ENCODE results near the gene FARS2.

Gene FARS2

DNA sequence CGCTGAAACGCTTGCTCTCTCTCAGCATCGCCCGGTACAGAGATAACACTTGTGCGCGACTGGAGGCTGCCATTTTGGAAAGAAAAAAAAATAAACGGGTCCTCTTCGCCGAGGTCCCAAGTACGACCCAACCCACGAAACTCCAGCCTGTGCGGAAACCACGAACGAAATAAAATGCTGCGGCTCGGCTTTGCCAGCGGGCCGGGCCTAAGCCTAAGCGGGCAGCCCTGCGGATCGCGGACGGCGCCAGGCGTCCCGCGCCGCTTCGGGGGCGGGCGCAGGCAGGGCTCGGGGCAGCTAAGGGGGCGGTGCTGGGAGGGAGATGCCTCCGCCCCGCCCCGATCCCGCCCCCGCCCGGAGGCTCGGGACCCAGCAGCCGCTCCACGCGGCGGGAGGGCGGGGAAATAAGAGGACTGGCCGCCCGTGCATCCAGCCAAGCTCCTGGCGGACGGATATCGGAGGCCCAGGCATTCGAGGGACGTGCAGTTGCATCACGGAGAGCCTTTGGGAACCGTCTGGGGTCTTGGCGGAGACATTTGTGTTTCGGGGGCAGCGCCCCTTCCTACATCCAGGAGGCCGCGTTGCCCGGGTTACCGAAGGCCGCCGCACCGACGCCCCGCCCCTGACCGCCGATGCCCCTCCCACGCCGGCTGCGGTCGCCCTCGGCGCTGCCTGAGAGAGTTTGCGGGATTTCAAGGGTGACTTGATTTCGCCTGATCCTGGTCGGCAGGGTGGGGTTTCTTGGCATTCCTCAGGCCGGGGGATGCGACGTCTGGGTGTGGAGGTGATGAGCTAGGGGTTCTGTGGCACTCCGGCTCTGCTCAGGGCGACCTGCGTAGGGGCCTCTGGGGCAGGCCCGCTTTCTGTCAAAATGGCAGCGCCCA is at the start of gene FARS2, which contains the start of gene LYRM4:
TSS of gene FARS2 (plus strand) at position 853 of the 884 bp plus-strand sequence.
TSS of gene LYRM4 (minus strand) at position 290 of the 884 bp plus-strand sequence. CDS start at position 73, 217 bp downstream.
- DNase-seq (ENCODE audit: low spot score), result peak; percentile 93
- no peak for FAIRE-seq

DNA sequence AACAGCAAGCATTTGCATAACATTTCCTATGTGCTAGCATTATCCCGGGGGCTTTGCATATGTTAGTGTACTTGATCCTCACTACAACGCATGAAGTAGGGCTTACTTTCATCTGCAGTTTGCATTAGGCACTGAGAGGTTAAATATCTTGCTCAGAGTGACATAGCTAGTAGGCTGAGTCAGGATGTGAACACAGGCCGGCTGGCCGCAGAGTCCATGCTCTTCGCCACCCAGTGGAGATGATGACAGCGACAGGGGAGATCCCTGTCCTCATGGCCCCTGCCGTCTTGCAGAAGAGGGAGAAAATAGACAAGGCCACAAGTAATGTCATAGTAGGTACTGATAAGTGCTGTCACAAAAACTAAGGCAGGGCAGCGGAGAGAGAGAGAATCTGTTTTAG is 47.5 kb upstream of the FARS2 start:
- DNase-seq (ENCODE audit: low spot score) (no peak), FAIRE-seq (no peak)

DNA sequence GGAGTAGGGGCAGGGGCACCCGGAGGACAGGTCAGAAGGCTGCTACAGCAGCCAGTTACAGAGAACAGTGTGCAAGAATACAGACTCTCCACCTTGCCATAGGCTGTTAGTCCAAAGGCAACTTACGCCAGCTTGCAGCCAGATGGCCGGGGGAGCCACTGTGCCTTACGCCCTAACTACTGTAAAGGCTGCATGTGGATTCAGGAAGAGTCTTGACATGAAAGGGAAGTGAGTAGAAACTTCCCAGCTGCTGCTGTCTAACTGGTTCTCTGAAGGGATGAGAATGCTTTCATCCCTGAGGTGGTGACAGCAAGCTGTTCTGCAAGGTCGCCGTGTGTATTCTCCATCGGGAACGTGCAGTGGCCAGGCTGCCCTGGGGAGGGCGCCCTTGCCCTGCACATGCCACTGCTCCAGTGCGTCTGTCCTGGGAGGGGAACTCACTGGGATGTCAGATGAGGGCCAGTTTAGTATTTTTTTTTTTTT is 46.7 kb upstream of the FARS2 start:
- DNase-seq (ENCODE audit: low spot score), result peak; percentile 16
- no peak for FAIRE-seq

DNA sequence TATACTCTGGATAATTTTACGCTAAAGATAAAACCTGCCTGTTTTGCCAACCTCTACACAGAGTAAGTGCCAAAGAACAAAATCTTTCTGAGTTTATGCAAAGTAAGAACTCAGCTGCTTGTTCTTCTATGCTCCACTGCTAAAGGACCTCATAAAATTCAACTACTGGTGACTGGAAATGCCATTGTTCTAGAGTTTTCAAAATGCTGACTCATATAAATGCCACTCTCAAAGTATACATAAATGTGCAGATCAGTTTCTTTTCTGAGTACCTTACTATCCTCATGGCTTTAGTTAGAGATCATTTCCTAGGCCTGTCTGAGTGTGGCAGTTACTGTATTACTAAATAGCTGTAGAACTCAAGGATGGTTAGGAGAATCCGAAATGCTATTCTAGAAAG is 46.2 kb upstream of the FARS2 start:
- FAIRE-seq (no peak), DNase-seq (ENCODE audit: low spot score) (no peak)

DNA sequence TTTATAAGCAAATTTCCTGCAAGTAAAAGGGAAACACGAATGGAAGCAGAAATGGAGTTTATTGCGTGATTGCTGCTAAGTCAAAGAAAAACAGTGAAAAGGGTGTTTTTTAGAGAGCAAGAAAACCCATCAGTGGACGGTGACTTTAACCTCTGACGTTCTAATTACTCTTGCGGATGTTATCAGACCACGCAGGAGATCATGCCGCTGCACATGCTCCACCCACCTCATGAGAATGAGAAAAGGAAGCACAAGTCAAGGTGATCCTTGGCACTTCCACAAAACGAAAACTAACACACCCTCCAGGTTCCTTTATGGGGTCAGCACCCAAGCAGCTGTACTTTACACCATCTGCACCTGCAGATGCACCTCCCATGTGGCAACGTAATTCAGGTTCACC is 45.5 kb upstream of the FARS2 start:
- DNase-seq (ENCODE audit: low spot score) (no peak), FAIRE-seq (no peak)

DNA sequence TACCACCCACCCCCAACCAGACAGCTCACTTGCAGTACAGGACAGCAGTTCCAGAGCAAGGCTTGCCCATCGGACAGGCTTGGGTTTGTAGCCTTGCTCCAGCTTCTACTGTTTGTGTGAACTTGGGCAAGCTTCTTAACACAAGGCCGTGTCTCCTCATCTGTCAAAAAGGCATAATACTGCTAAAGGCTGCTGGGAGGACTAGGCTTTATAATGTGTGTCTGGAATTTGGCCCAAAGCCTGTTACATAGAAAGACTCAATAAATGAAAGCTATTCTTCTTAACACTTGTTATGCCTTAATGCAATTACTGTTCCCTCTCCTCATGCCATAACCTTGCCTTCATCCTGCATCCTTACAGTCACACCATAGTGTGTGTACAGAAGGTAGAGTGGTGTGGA is 44.0 kb upstream of the FARS2 start:
- DNase-seq (ENCODE audit: low spot score) (no peak), FAIRE-seq (no peak)

DNA sequence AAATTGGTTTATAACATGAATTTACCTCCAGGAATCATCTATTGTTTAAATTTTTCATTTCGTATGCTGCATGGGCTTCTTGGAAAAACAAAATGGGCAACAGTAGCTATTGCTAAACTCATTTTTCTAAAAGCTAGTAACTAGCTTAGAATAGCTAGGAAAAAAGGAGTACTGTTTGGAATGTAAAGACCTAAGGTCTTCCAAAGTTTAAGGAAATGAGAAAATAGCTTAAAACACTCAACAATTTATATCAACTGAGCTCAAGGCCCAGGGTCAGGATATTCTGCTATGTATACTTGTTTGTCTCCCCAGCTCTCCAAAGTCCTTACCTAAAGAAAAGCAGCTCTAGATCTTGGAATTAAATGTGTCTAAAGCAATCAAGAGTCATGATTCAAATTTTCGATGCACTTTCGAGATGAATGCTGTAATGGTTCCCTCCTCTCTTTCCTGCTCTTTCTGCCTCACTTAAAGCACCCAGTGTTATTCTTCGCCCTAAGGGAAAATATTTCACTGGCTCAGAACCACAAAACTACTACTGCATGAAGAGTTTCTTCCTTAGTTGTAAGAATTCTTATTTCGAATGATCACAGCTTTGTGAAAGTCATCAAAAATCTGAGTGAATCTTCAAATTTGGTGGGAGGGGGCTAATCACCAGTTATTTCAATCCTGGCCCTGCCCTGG is 42.2 kb upstream of the FARS2 start:
- FAIRE-seq (no peak), DNase-seq (ENCODE audit: low spot score) (no peak)

DNA sequence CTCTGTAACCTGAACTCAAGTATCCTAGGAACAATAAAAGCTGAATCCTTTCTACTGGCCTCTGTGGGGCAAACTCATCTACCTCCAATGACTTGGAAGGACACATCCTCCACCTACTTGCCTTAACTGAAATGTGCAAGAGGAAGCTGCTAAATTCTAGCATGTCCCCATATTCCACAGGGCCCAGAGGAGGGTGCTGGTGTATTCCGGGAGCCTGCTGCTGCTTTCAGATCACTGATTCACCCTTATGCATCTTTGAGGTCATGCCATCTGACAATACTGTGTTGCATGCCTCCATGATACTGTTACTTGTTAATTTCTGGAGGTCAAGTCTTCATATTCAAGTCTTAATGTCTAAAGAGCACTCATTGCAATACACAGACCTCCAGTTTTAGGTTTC is 40.9 kb upstream of the FARS2 start:
- FAIRE-seq (no peak), DNase-seq (ENCODE audit: low spot score) (no peak)

DNA sequence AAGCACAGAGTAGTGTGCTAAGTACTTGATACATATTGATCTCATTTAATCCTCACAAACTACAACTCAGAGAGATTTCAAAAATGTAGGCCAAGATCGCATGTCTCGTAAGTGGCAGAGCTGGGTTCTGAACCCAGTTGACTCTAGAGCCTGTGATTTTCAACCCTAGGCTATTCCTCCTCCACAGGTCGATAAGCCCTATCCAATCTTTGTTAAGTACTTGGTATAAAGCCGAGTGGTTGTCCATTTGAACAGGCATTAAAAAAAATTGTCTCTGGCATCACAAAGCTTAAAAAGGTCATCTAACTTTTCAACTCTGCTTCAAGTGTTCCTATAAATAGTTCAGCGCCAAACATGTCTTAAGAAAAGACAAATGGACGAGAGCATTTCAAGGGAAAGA is 38.0 kb upstream of the FARS2 start:
- no peak for DNase-seq (ENCODE audit: low spot score)
- no peak for FAIRE-seq

DNA sequence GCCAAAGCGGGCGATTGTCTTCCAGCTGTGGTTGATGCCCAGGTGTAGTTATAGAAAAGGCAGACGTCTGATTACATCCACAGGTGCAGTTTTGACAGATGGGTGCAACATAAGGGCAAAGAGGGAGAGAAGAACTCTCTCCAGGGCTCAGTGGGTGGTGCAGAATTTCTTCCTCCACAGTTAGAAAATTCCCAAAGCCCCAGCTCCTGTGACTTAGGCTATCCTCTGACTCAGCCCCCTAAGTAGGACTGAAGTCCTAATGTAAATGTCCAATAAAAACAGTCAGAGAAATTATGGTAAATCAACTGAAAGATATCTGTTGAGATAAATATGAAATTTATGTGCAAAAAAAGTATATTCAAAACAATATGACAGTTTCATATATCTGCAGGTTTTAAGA is 32.0 kb upstream of the FARS2 start:
- FAIRE-seq, result no peak
- no peak for DNase-seq (ENCODE audit: low spot score)

DNA sequence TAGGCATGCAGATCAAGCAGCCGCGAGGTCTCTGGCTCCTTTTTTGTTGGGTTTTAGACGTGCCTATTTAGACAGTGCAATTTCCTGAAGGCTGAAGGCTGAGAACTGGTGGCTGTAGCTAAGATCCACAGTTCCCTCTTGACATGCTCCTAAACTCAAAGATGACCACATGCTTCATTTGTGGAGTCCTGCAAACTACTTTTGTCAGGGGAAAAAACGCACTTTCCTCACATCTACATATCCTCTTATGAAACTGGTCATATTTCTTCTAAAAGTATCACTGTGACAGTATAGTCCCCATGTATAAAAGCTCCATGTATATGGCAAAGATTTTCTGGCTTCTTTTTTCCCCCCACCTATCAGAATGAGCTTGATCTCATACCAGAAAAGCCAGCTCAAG is 31.2 kb upstream of the FARS2 start:
- FAIRE-seq, result no peak
- DNase-seq (ENCODE audit: low spot score), result no peak

DNA sequence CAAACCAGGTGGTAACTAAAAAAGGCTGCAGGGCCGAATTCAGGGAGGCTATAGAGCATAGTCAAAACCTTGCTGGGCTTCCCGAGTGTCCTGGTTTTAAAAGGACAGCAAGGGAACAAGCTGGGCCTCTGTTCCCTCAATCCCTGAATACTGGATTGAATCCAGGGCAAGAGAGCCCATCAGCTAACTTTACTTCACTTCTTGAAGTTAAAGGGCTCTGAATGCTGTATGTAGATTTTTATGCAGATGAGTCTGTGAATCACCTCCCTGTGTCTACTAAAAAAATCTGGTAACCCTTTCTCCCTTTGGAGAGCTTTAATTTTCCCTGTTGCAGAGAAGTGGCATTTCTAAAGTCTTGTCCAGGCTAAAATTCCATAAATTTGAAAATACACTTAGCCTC is 30.0 kb upstream of the FARS2 start:
- DNase-seq (ENCODE audit: low spot score) (no peak), FAIRE-seq (no peak)

DNA sequence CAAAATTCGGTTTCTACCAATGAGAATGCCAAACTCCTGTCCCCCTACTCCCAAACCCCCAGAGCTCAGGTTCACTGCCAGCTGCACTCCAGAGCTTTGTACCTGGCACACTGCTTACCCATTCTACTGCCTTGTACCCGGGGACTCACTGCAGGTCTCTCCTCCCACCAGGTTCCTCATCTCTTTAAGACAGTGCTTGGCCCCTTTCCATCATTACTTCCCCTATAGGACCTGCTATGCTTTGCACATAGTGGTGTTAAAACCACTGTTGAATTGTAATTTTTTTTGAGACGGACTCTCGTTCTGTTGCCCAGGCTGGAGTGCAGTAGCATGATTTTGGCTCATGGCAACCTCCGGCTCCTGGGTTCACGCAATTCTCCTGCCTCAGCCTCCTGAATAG is 26.4 kb upstream of the FARS2 start:
- no peak for DNase-seq (ENCODE audit: low spot score)
- FAIRE-seq, result no peak

DNA sequence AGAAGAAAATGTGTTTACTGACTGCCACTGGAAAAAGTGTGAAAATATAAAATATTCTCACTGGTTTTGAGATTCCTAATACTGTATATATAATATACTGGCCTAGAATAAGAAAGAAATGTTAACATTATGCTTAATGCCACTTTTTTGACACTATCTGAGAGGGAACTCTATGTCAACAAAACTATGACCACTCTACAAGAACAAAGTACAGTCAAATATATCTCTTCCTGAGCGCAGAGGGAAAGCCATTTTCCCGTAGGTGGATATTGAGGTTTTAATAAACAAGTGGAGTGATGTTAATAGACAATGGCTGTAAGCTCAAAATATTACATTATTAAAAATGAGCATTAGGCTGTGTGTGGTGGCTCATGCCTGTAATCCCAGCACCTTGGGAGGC is 25.5 kb upstream of the FARS2 start:
- DNase-seq (ENCODE audit: low spot score) (no peak), FAIRE-seq (no peak)

DNA sequence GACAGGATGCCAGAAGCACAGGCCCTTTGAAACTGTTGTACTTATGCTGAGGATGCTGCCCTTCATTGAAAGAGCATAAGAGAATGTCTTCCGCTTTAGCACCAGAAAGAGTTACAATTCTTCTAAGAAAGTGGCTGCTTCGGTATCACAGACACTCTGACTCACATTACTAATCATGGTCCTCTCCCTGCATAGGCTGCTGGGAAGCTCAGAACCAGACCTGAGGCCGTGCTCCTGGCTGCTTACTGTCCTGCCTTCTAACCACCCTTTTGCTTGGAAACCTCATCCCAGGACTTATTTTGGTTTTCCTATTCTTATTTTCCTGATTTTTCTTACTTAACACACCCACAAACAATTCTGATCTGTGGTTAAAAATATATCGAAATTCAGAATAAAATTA is 23.5 kb upstream of the FARS2 start:
- DNase-seq (ENCODE audit: low spot score), result no peak
- no peak for FAIRE-seq

DNA sequence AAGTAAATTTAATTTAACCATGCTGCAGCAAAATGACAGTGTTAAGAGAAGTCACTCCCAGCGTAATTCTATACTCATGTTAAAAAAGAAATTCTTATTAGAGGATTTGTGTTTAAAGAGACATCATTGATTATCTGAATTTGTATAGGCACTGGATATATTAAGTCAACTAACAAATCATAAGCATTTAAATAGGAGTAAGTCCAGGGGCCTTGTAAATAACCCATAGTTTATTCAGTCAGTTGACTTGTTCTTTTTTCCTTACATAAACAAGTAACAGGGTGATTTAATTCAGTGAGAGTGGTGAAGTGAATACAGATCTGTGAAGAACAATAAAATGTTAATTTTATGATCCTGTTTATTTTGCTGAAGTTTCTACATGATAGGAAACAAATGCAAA is 23.0 kb upstream of the FARS2 start:
- FAIRE-seq (no peak), DNase-seq (ENCODE audit: low spot score) (no peak)

DNA sequence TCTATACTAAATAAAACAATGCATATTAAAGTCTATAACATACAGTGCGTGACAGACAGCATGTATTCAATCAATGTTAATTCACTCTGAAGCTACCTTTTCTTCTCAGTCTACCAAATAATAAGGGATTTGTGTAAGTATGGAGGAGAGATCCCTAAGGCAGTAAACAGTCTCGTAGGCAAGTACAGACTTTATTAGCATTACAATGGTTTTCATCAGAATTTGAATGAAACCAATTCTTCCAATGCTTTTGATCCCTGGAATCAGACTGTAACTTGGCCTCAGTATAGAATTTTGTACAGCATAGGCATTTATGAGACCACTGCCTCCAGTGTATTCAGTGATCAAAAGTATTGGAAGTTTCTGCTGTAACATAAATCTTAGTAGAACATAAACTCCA is 20.1 kb upstream of the FARS2 start:
- DNase-seq (ENCODE audit: low spot score) (no peak), FAIRE-seq (no peak)

DNA sequence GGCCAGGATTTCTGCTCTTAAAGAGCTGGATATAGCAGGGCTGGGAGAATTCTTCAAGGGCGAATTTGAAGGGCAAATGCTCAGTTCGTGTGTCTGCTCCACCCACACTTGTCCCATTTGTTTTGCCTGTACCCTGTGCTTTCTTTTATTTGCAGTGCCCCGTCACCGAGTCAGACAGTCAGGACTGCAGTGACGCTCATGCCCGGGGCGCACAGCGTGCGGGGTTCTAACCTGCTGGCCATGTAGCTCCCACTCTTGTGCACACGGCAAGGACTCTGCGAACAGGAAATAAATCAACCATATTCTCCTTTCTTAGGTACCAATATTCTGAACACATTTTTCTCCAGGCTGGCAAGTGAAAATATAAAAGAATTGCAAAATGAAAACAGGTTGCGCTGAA is 18.2 kb upstream of the FARS2 start:
- DNase-seq (ENCODE audit: low spot score) (no peak), FAIRE-seq (no peak)

DNA sequence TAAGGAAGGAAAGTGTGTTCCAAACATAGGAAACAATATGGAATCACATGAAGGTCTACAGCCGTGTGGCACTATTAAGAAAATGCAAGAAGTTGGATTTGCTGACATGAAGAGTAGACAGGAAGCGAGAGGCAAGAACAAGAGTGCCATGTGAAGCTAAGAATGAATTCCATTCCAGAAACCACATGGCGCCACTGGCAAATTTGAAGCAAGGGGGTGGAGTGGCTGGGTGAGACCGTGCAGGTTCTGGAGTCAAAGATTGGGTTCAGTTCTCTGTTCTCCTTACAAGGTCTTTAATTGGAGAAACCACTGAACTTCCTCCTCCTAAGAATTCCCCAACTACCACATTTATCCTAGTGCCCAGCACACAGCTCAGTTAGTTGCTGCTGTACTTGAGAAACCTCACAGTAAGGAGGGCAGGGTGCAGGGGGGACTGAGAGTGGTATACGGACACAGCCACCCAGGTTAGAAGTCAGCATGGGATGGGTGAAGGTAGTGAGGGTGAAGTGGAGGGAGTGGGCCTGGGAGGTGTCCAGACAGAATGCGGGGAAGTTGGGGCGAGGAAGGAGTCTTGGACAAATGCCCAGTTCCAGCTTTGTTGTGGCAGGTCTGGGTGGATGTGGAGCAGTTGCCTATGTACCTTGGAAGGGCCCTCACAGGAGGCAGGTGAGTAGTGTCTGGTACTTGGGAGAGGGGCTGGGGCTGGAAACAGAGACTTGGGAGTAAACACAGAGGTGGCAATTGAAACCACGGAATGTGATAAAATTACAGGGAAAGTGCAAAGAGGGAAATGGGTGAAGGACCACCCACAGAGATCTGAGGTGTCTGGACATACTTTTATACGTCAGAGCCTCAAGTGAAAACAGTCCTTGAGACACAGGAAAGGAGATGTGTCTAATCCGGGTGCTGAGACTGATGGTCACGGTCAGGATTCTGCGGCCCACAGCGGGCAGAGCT is 14.9 kb upstream of the FARS2 start:
- FAIRE-seq, result no peak
- DNase-seq (ENCODE audit: low spot score), result no peak

DNA sequence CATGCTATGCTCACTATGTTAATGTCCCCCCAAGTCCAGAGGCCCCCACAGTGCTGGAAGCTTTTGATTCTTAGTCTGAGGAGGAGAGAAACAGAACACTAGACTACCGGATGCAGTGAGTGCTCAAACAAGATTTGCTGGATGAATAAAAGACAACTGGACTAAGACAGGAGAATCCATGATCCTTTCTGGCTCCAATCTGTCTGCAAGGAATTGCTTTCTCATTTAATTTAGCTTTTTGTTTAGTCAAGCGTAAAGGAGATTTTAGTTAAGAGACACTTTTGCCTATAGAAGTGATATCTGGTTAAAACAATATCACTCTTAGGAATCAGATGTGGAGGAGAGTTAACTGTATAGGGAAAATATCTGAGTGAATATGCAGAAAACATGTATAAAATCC is 14.1 kb upstream of the FARS2 start:
- DNase-seq (ENCODE audit: low spot score), result no peak
- FAIRE-seq, result no peak

DNA sequence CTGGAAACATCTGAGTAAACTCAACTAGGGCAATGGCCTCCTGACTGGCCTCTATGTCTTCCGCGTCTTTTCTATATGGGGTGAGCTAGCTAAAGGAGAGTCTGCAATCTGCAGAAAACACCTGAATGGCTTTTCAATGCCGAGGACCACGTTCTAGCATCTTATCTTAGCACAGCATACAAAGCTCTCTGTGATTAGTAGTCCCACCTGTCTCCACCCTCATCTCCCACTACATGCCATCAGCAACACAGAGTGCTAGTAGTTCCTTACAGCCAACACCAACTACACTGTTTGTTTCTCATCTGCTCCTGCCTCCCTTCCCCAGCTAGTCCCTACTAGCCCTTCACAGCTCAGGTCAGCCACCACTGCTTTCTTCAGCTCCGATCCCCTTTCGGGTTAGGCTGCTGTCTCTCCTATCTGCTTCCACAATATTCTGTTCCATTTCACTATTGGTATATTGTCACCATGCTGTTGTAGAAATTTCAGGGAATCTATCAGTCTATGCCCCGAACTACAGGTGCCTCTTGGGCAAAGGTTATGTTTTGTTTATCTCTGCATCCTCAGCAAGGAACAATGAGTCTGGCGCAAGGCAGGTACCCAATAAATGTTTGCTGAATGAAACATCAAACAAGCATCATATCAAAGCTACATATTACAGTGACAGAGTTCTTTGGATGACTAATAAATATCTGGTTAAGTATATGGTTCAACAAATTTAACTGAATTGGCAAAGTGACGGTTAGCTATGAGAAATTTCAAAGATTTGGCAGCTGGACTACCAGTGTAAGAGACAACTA is 12.8 kb upstream of the FARS2 start:
- FAIRE-seq (no peak), DNase-seq (ENCODE audit: low spot score) (no peak)
